SHP77 (cell line): ENCODE results near the gene TST.
A peak's percentile ranks its signal among the peaks of the same experiment; 100 is the strongest.

ENCODE experiments used
- DNase-seq, 2 experiments: peaks; one replicate each; lab custom pipeline; 2025; lab: John Stamatoyannopoulos, UW

Gene TST

DNA sequence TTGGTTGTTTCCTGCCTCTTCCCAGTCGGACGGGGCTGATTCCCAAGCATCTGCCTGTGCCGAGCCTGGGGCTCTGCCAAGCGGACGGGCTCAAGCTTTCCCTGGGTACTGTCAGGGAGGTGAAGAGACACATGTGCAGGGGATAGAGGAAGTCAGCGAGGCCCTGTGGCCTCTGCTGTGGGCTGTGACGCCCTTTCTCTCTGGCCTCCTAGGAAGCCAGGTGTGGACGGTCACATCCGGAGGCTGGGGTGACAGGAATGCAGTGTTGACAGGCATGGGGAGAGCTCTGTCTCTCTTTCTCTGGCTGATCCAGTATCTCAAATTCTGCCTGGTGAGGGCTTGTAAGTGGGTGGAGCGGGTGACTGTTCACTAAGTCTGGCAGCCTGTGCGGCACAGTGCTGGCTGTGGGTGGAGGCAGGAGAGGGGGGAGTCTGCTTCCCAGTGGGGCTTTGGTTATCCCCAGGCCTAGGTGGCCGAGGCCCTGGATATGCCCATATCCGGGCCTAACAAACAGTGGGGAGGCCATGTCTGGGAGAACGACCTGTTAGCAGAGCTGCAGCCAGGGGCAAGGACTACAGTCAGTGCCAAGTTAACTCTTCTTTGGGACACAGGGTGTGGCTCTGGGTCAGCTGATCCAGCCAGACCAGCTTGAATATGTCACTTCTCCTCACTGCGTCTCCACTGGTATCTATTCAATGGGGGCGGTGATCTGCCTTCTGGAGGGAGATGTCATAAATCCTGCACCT is 34.2 kb upstream of the TST start:
- no peak for DNase-seq

DNA sequence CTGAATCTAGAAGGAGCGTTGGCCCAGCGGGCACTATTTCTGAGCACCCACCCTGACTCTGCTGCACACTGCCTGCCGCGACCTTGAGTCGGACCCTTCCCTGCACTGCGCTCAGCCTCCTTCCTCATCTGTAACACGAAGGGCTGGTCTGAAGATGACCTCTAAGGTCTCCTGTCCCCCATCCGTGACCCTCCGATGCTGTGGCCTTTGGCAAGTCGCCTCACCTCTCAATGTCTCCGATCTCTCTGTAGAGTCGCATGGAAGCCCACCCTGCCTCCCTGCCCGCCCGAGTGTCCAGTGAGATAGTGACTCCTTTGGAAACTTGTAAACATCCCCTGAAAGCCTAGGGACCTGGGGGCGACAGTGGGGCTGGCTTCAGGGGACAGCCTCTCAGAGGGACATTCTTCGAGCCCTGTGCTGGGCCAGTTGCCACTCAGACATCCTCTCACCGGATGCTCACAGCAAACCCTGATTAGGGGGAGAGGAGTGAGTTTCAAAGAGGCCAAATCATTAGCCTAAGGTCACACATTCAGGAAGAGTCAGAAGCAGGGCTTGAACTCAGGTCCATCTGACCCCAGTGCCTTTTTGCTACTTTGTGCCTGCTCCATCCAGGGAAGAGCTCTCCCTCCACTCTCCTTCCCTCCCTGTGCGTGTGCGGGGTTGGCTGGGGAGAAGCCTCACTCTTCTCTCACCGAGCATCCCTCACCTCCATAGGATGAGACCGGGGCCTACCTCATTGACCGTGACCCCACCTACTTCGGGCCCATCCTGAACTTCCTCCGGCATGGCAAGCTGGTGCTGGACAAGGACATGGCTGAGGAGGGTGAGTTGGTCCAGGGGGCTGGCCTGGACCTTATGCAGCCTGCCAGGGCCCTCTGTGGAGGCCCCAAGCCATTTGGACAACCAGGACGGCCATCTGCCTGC is 33.4 kb upstream of the TST start:
- no peak for DNase-seq

DNA sequence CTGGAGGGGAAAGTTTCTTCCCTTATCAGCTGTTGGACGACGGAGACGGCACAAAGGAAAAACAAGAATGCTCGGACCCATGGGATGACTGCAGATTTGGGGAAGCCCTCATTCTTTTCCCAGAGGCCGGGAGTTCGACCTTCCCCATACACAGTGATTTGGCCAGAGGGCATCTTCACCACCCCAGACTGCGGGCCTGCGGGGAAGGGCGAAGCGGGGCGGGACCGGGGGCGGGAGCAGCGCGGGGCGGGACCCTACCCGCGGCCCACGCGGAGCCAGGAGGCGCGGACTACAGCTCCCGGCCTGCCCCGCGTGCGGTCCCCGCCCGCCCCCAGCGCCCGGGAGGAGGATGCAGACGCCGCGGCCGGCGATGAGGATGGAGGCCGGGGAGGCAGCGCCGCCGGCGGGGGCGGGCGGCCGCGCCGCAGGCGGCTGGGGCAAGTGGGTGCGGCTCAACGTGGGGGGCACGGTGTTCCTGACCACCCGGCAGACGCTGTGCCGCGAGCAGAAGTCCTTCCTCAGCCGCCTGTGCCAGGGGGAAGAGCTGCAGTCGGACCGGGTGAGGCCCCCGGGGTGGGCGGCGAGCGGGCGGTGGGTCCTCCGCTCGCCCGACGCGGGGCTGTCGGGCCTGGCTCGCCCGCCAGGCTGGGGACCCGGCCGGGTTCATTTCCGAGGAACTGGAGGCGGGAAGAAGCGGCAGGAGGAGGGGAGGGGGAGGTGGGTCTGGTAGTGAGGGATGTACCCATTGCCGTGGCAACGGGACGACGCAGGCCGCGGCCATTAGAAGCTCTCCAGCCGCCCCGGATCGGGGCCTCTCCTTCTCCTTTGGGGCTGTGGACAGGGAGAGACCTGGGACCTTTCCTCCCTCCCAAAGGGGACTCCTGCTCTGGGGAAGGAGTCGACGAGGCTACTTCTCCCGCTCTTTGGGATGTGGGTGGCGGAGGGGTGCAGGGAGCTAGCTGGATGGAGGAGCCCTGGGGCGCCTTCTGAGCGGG is 32.4 kb upstream of the TST start, which contains the start of gene KCTD17:
Gene KCTD17, plus strand, starts transcription at position 352 of the 995 bp plus-strand sequence. Its CDS starts 19 bp downstream, at position 371.
- DNase-seq = peak; percentile 56 to 68

DNA sequence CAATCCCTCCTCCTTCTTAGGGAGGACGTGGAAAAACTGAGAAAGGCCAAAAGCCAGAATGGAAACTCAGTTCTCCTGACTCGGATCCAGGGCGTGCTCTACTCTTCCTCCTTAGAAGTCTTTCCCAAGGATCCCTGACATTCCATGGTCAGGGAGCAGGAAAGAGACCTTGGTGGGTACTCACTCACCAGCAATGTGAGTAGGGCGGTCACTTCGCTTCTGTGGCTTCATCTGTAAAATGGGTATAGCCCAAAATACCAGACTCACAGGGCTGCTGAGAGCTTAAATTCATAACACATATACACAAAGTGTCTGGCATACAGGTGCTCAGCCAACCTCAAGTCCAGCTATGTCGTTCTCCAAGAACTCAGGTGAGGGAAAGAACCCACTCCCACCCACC is 31.7 kb upstream of the TST start:
- no peak for DNase-seq

DNA sequence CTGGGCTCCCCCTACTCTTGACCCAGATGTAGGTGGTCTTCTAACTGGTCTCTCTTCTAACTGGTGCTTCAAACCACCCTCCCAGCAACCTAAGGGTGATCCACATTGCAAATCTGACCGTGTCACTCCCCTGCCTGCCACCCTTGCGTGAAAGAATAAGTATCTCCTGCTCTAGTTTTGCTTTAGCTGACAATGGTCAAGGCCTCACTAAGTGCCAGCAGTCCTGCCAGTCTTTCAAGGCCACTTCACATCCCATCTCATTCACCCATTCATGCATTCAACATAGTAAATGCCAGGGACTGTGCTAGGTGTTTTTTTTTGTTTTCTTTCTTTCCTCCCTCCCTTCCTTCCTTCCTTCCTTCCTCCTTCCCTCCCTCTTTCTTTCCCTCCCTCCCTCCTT is 30.0 kb upstream of the TST start:
- no peak for DNase-seq

DNA sequence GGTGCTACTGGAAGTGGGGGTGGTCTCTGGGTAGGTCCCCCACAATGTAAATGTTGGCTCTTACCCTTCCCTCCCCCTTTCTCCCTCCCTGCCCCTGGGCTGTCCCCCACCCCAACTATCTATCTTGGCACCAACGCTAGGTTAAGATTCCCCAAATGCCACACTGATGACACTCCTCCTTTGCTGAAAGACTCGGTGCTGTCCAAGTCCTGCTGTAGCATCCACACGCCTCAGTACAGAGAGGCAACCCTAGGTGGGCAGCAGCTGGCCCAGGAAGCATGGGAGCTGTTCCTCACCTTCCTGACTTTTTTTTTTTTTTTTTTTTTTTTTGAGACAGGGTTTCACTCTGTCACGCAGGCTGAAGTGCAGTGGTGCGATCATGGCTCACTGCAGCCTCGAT is 28.9 kb upstream of the TST start:
- no peak for DNase-seq

DNA sequence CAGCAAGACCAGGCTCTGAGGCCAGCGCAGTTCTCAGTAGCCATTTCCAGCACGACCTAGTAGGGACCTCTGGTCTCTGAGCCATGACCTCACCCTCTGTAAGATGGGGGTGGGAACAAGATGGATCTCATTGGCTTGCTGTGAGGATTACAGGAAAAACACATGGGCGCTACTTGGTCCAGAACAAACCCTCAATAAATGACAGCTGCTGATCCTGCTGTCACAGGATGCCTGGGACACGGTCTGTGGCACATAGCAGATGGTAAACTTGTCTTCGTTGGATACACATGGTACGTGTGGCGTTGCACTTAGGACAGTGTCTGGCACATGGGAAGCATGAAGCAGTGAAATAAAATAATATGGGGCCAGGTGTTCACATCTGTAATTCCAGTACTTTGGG is 27.8 kb upstream of the TST start:
- no peak for DNase-seq

DNA sequence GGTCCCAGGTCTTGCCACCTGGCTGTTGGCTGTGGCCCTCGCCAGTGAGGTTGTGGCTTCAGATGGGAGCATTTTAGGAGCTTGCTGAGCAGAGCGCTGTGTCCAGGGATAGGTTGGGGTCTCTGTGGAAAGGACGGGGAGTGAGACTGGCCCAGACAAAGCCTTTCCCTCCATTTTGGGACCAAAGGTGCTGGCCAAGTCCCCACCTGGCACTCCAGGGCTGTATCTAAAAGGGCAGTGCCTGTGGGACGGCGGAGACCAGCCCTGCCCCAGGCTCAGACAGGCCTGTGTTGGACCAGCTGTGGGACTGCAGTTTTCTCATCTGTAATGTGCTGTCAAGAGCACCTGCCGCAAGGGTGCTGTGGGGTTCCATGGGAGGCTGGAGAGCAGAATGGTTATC is 27.3 kb upstream of the TST start:
- peak in 1 of 2 experiments; percentile 17 for DNase-seq

DNA sequence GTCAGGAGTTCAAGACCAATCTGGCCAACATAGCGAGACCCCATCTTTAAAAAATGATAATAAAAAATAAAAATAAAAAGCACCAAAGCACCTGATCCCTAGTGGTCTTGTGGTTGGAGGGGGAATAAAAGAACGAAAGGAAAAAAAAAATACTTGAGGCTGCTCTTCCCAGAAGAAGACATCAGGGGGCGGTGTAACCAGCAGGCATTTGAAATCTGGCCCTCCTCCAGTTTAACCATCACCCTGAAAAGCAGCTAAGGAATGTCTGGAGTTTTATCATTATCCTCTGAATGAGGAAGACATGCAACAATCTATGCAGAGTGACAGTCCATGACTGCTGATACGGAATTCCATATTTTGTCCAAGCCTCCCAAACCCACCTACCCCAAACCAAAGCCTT is 26.7 kb upstream of the TST start:
- no peak for DNase-seq

DNA sequence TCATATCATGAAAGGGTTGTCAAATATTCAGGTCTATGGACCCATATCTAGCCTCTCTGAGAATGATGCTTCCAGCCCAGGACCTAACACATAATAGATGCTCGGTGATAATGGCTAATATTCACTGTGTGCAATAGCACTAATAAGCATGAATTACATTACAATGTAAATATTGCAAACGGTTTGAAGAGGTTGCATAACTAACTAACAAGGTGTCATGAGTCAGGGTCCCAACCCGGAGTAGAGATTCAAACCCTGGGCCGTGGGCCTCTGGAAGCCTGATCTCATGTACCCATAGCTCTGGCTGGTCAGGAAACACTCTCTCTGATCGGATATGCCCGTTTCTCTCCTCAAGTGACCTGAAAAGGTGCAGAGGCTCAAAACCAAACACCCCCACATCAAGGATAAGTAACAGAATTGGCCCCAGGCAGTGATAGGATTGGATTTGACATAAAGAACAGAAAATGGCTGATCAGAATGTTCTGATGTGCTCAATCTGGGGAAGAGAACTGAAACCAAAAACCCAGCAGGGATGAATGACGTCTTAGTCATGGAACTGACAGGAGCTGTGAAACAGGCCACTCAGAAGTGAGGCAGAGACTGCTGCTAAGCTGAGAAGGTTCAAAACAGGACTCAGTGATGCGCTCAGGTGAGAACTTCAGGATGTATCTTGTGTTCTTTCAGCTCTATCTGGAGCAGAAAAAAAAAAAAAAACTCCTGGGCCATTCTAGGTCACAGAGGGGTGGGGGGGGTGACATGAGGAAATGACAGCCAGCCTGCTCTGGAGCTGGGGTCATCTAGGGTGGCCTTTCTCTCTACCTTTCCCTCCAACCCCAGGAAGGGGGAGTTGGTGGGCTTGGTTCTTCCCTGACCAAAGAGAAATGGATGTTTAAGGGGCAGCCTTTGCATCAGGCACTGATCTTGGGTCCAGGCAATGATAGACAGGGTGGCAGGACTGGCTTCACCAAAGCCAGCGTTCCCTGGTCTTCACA is 25.7 kb upstream of the TST start:
- no peak for DNase-seq

DNA sequence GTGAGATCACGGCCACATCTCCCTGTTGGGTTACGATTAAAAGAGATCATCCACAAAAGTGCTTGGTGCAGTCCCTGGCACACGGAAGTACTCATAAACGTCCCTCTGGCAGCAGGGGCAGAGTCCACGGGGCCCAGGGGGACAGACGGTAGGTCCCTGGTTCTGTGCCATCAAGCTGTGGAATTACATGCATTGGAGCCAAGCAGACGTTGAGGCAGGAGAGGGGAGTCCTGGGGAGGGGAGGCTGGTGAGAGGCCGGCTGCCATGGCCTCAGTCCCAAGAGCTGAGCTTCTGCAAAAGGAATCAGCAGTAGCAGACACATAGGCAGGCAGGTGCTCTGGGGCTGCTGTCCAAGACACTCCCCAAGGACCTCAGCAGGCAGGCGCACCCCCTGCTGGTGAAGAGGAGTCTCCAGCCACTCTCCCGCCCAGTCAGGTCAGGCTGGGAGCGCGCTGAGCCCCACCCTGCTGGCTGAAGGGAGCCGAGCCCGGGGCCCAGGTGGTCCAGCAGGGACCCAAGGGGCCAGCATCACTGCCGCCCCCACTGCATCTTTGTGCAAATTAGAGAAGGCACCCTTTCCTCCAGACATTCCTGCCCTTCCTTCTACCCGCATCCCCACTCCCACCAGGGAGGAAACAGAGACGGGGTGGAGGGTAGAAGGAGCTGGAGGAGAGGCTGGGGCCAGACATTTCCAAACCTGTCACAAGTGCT is 24.7 kb upstream of the TST start:
- peak; percentile 54 to 75 for DNase-seq

DNA sequence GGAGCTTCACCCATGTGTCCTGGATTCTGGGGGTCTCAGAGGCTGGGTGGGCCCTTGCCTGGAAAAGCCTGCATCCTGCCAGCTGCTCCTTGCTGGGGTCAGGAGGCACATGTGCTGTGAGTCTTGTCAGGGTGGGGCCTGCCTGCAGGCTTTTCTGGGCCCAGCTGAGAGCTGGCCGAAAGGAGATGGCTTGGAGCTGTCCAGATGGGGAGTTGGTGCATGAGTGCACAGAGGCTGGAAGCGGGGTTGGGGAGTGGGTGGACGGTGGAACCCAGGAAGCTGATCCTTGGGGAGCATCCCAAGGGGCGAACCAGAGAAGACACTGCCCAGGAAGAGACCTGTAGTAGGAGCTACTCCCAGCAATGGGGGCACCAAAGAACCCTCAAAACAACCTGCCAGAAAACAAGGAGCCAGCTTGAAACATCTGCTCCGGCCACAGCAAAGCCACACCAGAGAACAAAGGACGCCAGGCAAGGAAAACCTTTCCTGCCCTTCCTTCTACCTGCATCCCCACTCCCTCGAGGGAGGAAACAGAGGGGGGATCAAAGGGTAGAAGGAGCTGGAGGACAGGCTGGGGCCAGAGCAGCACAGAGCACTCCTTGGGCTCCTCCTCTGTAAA is 24.1 kb upstream of the TST start:
- DNase-seq = no peak

DNA sequence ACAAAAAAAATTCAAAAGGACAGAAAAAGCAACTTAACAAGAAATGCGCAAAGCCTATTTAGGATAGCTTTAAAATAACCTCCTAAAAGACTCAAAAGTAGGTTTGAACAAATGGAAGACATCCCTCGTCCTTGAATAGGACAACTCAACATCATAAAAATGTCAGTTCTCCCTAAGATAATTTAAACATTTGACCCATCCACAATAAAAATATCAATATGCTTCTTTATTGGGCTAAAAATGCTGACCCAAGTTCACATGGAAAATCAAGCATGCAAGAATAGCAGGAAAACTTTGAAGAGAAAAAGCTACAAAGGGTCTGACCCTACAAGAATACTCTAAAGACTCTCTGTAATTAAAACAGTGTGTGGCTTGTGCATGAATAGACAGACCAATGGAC is 20.2 kb upstream of the TST start:
- DNase-seq = no peak

DNA sequence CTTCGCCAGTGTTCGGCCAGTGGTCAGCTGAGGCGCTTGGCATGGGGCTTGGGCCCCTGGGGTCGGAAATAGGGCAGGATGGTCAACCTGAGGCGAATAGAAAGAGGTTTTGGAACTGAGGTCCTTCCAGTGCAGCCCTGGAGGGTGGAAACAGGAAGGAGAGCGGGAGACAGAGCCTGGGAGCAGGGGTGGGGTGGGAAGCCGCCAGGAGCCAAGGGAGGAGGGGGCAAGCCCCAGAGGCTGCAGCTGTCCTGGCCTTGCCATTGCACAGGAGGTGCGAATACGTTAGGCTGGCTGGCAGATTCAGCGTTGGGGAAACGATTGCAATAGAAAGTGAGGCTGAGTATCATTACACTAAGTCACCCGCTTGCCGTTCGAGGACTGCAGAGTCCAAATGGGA is 18.4 kb upstream of the TST start:
- DNase-seq = no peak

DNA sequence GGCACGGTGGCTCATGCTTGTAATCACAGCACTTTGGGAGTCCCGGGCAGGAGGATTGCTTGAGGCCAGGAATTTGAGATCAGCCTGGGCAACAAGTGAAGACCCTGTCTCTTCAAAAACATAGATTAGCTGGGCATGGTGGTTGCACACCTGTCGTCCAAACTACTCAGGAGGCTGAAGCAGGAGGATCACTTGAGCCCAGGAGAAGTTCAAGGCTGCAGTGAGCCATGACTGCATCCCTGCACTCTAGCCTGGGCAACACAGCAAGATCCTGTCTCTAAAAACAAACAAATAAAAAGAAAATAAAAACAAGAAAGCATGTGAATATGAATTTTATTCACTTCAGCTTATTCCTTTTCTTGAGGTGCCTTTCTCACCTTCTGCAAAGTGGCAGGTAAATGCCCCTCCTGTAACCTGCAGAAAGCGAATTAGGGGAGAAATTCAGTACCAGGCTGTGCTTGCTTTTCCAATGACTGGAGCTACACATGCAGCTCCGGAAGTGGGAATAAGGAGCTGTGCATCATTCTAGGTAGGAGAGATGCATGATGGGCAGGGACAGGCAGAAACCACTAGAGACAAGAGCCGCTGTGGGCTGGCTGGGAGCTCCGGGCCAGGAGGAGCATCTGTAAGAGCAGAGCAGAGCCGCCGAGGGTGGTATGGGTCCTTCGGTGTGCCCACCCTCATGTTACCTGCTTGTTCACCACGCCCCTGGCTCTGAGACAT is 17.6 kb upstream of the TST start:
- DNase-seq = no peak

DNA sequence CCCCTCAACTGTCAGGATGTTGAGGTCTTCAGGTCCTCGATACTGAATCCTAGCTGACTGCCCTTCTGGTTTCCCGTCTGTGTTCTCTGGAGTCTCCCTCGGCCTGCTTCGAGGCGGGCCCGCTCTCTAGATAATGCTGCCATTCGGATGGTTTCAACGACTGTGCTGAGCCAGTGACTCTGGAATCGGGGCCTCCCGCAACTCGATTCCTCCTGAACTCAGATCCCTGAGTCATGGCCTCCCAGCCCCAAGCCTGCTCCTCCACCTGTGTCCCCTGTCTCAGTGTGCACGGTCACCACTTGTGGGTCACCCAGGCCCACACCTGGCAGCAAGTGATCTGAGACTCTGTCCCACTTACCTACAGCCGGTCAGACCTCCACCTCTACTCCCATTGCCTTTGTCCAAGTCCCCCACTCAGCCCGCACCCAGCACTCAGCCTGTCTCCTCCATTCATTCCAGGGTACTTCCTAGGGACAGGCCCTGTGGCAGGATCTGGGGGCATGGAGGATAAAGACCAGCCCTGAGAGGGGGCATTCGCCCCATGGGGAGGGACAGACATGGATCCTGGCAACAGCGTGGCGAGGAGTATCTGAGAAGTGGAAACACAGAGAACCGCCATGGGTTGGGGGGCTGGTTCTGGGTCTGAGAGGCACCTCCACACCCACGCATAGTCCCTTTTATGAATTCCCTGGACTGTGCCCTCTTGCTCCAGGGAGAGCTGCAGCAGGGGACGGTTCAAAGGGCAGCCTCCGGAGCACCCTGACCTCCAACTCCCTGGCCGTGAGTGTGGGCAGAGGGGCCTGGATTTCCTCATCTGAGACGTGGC is 14.6 kb upstream of the TST start:
- no peak for DNase-seq

DNA sequence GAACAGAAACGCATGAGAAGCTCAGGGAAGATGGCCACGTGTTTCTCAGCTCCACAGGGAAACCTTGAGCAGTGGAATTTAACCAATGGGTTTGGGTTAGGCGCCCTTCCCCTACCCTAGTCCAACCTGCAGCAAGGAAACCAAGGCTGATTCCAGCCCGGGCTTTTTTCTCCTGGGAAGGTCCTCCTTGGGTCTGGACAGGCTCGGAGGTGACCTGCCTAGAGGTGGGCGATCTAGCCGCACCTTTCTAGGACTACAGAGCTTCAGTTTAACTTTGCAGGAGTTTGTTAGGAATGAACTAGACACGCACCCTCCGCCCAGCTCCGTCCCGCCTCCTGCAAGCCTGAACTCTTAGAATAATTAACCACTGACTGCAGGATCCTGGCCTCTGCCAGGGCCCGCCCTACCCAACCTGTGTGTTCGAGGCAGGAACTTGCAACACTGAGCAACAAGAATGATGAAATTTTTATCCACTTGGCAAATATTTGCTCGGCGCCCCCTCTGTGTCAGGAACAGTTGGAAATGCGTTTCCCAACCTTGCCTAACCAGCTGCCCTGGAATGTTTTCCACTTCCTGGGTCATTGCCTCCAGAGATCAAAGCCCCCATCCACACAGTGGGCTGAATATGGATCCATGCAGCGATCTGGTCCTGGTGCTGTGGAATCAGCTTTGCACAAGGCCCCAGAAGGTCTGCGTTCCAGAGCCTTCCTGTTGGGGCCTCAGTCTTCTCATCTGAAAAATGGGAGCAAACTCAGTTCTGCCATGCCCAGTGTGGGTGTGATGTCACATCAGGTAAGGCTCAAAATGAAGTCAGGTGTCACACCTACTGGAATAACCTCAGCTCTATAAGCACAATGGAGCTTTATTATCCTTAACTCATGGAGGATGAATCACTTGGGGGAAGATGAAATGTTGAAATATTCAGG is 13.6 kb upstream of the TST start:
- no peak for DNase-seq
